Measurements from ENCODE around the gene CLNS1A. TPM values are rescaled to one million over a fixed set of nuclear protein-coding genes. Genes with fewer than 3 reads are reported as not detected.

The CLNS1A gene
- total and polyA plus RNA-seq, 9 of the 15 experiments (the other 6 are each of a cell fraction or from before 2014, with no cell fraction given), result 146 to 472 (median 345) TPM

GRCh38 chr11:77637345-77638165 is at the start of gene CLNS1A (continued):
- peak in 1 of 2 experiments; percentile 47; a peak in 2 of 4 replicates for TF ChIP-seq ZMIZ1 (IDR thresholded peaks at IDR 0.05; ENCODE audit: low read depth in 2 of 2, low read length in 2 of 2)
- no peak for TF ChIP-seq ZNF175 (CRISPR knock-in tag; IDR thresholded peaks at IDR 0.05; ENCODE audit: low read depth)
- TF ChIP-seq ZNF212 (CRISPR knock-in tag; IDR thresholded peaks at IDR 0.05), result no peak
- no peak for TF ChIP-seq ARID3A (IDR thresholded peaks at IDR 0.05; ENCODE audit: borderline replicate concordance, low read depth, low read length)
- TF ChIP-seq PCBP2 (IDR thresholded peaks at IDR 0.05; ENCODE audit: low read depth, low read length, poor library complexity, severe bottlenecking), result no peak
- no peak for TF ChIP-seq STAT5B (CRISPR knock-in tag; IDR thresholded peaks at IDR 0.05)
- peak; percentile 58 for TF ChIP-seq CTCFL (IDR thresholded peaks at IDR 0.05; ENCODE audit: borderline replicate concordance, insufficient read depth, low read depth, low read length, poor library complexity, severe bottlenecking)
- TF ChIP-seq SRF (CRISPR knock-in tag; IDR thresholded peaks at IDR 0.05), result no peak
- TF ChIP-seq IRF9 (tag; IDR thresholded peaks at IDR 0.05), result no peak
- no peak for TF ChIP-seq TCFL5 (CRISPR knock-in tag; conservative IDR thresholded peaks at IDR 0.05)
- TF ChIP-seq EWSR1 (IDR thresholded peaks at IDR 0.05; ENCODE audit: borderline replicate concordance, low read depth, partially characterized antibody), result no peak
- TF ChIP-seq STAT5A (IDR thresholded peaks at IDR 0.05; ENCODE audit: borderline replicate concordance, low read length), result peak; percentile 62
- no peak for TF ChIP-seq ZKSCAN3 (CRISPR knock-in tag; IDR thresholded peaks at IDR 0.05)
- no peak for TF ChIP-seq CAMTA2 (CRISPR knock-in tag; conservative IDR thresholded peaks at IDR 0.05)
- TF ChIP-seq HDAC2 (IDR thresholded peaks at IDR 0.05), result peak; percentile 75; the same call in 1 of the 2 replicates
- no peak for TF ChIP-seq TAF15 (IDR thresholded peaks at IDR 0.05; ENCODE audit: low read depth, low read length)

Measured in K562 (cell line).